ENCODE data around the gene WEE1. TPM values are rescaled to one million over a fixed set of nuclear protein-coding genes. Genes with fewer than 3 reads are reported as not detected.

WEE1 gene
- polyA plus RNA-seq, 2 of the 4 experiments (the other 2 are of a cell fraction) = 18.6 to 41.3 TPM

DNA sequence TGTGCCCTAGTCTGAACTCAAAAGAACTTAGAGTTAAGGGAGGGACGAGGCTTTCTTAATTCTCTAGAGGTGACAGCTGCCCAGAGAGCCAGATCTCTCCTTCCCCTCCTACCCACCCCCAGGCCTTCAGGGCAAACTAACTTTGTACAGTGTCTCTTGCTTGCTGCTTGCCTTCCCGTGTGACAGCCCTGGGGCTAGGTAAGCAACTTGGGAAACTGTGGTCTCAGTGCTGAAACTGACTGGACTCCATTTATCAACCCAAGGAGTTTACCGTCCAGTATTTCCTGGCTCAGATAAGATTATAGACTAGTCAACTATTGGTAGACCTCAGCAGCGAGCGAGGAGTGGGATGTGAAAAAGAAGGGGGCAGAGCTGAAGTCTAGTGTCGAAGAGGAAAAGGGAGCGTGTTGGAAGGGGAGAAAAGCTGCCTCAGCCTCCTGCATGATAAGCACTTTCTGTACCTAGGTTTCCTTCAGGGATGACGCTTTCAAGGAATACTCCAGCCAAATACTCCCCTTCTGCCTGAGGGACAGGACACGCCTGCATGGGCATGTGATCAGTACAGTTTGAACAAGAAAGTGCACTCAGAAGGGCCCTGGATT, 43.3 kb upstream of the WEE1 start:
- Histone ChIP-seq H3K4me2 (no peak overlapping the region; the same call in 2 of the 3 replicates), H3K9me3 (no peaks in the 10 kb centered on the region), H3K4me1 (peaks cover 48% of the 10 kb centered on the region), H3K27ac (peak overlapping the region; percentile 65 to 81; a peak in 4 of 6 replicates), H3K4me3 (no peak overlapping the region)
- ATAC-seq (peak; percentile 8 to 17; a peak in 3 of 6 replicates), DNase-seq (ENCODE audit: low read depth in 1 of 2, low spot score in 1 of 2) (no peak), FAIRE-seq (no peak)
- WGBS (ENCODE audit: missing lambda C conversion rate) = 86% methylated on average over 9 of the region's 9 CpGs
- POLR2A ChIA-PET = no interaction called here
- CTCF ChIA-PET = interaction anchor here (0.6 to 2.7 kb wide), 5 partner anchors 8 to 73 kb away, joined by 3 to 15 read pairs (median 3); no protein-coding TSS in a partner anchor
- TF ChIP-seq ZSCAN20 (CRISPR knock-in tag; IDR thresholded peaks at IDR 0.05) (no peak), CEBPB (IDR thresholded peaks at IDR 0.05) (no peak), RNF2 (IDR thresholded peaks at IDR 0.05; ENCODE audit: borderline replicate concordance, low read depth) (no peak), ESRRA (IDR thresholded peaks at IDR 0.05; ENCODE audit: borderline replicate concordance, low read length) (no peak), HOXB5 (CRISPR knock-in tag; IDR thresholded peaks at IDR 0.05) (no peak), FOSL2 (IDR thresholded peaks at IDR 0.05) (no peak), FOSL2 (CRISPR knock-in tag; IDR thresholded peaks at IDR 0.05) (no peak), RARB (CRISPR knock-in tag; IDR thresholded peaks at IDR 0.05) (no peak), ZC3H11A (IDR thresholded peaks at IDR 0.05) (no peak), TFCP2L1 (CRISPR knock-in tag; IDR thresholded peaks at IDR 0.05) (no peak), EHMT2 (IDR thresholded peaks at IDR 0.05; ENCODE audit: low read depth) (no peak), KDM1A (IDR thresholded peaks at IDR 0.05; ENCODE audit: low read depth) (no peak), KDM5A (IDR thresholded peaks at IDR 0.05) (no peak), HOXB13 (CRISPR knock-in tag; IDR thresholded peaks at IDR 0.05; ENCODE audit: low read depth) (no peak), CHD4 (IDR thresholded peaks at IDR 0.05; ENCODE audit: borderline replicate concordance) (no peak), ZFP36 (IDR thresholded peaks at IDR 0.05; ENCODE audit: borderline replicate concordance, partially characterized antibody) (no peak)
- TF ChIP-seq, protein P1, sequence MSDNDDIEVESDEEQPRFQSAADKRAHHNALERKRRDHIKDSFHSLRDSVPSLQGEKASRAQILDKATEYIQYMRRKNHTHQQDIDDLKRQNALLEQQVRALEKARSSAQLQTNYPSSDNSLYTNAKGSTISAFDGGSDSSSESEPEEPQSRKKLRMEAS (IDR thresholded peaks at IDR 0.05) = no peak
- TF ChIP-seq, protein P2, sequence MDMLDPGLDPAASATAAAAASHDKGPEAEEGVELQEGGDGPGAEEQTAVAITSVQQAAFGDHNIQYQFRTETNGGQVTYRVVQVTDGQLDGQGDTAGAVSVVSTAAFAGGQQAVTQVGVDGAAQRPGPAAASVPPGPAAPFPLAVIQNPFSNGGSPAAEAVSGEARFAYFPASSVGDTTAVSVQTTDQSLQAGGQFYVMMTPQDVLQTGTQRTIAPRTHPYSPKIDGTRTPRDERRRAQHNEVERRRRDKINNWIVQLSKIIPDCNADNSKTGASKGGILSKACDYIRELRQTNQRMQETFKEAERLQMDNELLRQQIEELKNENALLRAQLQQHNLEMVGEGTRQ (IDR thresholded peaks at IDR 0.05) = no peak
- TF ChIP-seq, protein P3, sequence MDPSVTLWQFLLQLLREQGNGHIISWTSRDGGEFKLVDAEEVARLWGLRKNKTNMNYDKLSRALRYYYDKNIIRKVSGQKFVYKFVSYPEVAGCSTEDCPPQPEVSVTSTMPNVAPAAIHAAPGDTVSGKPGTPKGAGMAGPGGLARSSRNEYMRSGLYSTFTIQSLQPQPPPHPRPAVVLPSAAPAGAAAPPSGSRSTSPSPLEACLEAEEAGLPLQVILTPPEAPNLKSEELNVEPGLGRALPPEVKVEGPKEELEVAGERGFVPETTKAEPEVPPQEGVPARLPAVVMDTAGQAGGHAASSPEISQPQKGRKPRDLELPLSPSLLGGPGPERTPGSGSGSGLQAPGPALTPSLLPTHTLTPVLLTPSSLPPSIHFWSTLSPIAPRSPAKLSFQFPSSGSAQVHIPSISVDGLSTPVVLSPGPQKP (IDR thresholded peaks at IDR 0.05; ENCODE audit: low read depth, low read length) = no peak
- TF ChIP-seq, protein P4, sequence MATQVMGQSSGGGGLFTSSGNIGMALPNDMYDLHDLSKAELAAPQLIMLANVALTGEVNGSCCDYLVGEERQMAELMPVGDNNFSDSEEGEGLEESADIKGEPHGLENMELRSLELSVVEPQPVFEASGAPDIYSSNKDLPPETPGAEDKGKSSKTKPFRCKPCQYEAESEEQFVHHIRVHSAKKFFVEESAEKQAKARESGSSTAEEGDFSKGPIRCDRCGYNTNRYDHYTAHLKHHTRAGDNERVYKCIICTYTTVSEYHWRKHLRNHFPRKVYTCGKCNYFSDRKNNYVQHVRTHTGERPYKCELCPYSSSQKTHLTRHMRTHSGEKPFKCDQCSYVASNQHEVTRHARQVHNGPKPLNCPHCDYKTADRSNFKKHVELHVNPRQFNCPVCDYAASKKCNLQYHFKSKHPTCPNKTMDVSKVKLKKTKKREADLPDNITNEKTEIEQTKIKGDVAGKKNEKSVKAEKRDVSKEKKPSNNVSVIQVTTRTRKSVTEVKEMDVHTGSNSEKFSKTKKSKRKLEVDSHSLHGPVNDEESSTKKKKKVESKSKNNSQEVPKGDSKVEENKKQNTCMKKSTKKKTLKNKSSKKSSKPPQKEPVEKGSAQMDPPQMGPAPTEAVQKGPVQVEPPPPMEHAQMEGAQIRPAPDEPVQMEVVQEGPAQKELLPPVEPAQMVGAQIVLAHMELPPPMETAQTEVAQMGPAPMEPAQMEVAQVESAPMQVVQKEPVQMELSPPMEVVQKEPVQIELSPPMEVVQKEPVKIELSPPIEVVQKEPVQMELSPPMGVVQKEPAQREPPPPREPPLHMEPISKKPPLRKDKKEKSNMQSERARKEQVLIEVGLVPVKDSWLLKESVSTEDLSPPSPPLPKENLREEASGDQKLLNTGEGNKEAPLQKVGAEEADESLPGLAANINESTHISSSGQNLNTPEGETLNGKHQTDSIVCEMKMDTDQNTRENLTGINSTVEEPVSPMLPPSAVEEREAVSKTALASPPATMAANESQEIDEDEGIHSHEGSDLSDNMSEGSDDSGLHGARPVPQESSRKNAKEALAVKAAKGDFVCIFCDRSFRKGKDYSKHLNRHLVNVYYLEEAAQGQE (IDR thresholded peaks at IDR 0.05) = no peak
